Measurements from ENCODE around the gene CACNA2D3.

CACNA2D3 gene

GRCh38 chr3:54173371-54173770 is 51.0 kb downstream of the CACNA2D3 start:
- no peak for DNase-seq

- DNase-seq: no peak
These were observed 53.8 kb downstream of the CACNA2D3 start for GRCh38 chr3:54176106-54176505.

- DNase-seq: no peak
These were observed 55.5 kb downstream of the CACNA2D3 start for GRCh38 chr3:54177816-54178215.

GRCh38 chr3:54178376-54178775 is 56.0 kb downstream of the CACNA2D3 start:
- no peak for DNase-seq

GRCh38 chr3:54180921-54181320 is 58.6 kb downstream of the CACNA2D3 start:
- no peak for DNase-seq

GRCh38 chr3:54182242-54182641 is 59.9 kb downstream of the CACNA2D3 start:
- no peak for DNase-seq

- DNase-seq: no peak
These were observed 63.4 kb downstream of the CACNA2D3 start for GRCh38 chr3:54185740-54186139.

GRCh38 chr3:54188176-54188791 is 65.9 kb downstream of the CACNA2D3 start:
- DNase-seq: no peak

GRCh38 chr3:54191220-54191619 is 68.9 kb downstream of the CACNA2D3 start:
- no peak for DNase-seq

- DNase-seq: no peak
These were observed 69.7 kb downstream of the CACNA2D3 start for GRCh38 chr3:54192026-54192425.

GRCh38 chr3:54193093-54193492 is 70.7 kb downstream of the CACNA2D3 start:
- no peak for DNase-seq

- DNase-seq: no peak
These were observed 74.1 kb downstream of the CACNA2D3 start for GRCh38 chr3:54196360-54196991.

- DNase-seq: no peak
These were observed 75.2 kb downstream of the CACNA2D3 start for GRCh38 chr3:54197509-54197908.

- DNase-seq: no peak
These were observed 76.2 kb downstream of the CACNA2D3 start for GRCh38 chr3:54198556-54198955.

- DNase-seq: no peak
These were observed 79.7 kb downstream of the CACNA2D3 start for GRCh38 chr3:54202054-54202453.

- no peak for DNase-seq
These were observed 80.4 kb downstream of the CACNA2D3 start for GRCh38 chr3:54202651-54203248.

GRCh38 chr3:54206874-54207273 is 84.5 kb downstream of the CACNA2D3 start:
- no peak for DNase-seq

GRCh38 chr3:54211097-54211496 is 88.7 kb downstream of the CACNA2D3 start:
- no peak for DNase-seq

- DNase-seq: no peak
These were observed 90.4 kb downstream of the CACNA2D3 start for GRCh38 chr3:54212723-54213122.

GRCh38 chr3:54213907-54214306 is 91.6 kb downstream of the CACNA2D3 start:
- DNase-seq: no peak

GRCh38 chr3:54214845-54215244 is 92.5 kb downstream of the CACNA2D3 start:
- no peak for DNase-seq

GRCh38 chr3:54215521-54215920 is 93.2 kb downstream of the CACNA2D3 start:
- DNase-seq: no peak

- no peak for DNase-seq
These were observed 95.5 kb downstream of the CACNA2D3 start for GRCh38 chr3:54217828-54218227.

GRCh38 chr3:54222316-54222715 is 100.0 kb downstream of the CACNA2D3 start:
- DNase-seq: no peak

- DNase-seq: no peak
These were observed 100.7 kb downstream of the CACNA2D3 start for GRCh38 chr3:54223063-54223462.

All from GF-D8 (cell line).